K562 (cell line): Measurements from ENCODE around the gene USP48. TPM values are rescaled to one million over a fixed set of nuclear protein-coding genes. Genes with fewer than 3 reads are reported as not detected.

ENCODE experiments used
- GTF2E2 ChIP-seq: fragments of 200-800 bp; sonication (Bioruptor generic); IDR thresholded peaks from 2 replicates; pipeline ENCODE4 v1.6.1; 2016; ENCODE audit warnings: missing genetic modification characterization, missing compliant biosample characterization
- LARP7 ChIP-seq: fragments of 450-650 bp; IDR thresholded peaks from 2 replicates; pipeline ENCODE4 v1.6.1; 2016
- MTA1 ChIP-seq: fragments of 450-650 bp; IDR thresholded peaks from 2 replicates; pipeline ENCODE4 v1.6.1; 2017; ENCODE audit warnings: borderline replicate concordance
- NR2C1 ChIP-seq, 2 experiments: fragments of 450-650 bp; IDR thresholded peaks; 2 replicates each; pipeline ENCODE4 v1.6.1; 2017; ENCODE audit warnings: mild to moderate bottlenecking in 2 of 2, antibody characterized with exemption in 1 of 2, inconsistent platforms in 1 of 2, missing compliant biosample characterization in 1 of 2, missing genetic modification characterization in 1 of 2
- ZNF146 ChIP-seq: IDR thresholded peaks from one replicate; pipeline ENCODE4 v1.6.1; 2018; ENCODE audit warnings: missing compliant biosample characterization; ENCODE audit not compliant: unreplicated experiment
- ZNF24 ChIP-seq: fragments of 450-650 bp; IDR thresholded peaks from 2 replicates; pipeline ENCODE4 v1.6.1; 2016
- ZNF347 ChIP-seq: fragments of 450-650 bp; formaldehyde crosslinking; IDR thresholded peaks from 2 replicates; pipeline ENCODE4 v1.4.0; 2020; ENCODE audit warnings: low read depth, mild to moderate bottlenecking, moderate library complexity
- ZNF668 ChIP-seq: fragments of 250-450 bp; sonication (Bioruptor Pico); IDR thresholded peaks from 2 replicates; pipeline ENCODE4 v1.8.0; 2022; ENCODE audit warnings: mild to moderate bottlenecking, inconsistent platforms
- polyA plus RNA-seq, 8 experiments: library from polyadenylated mRNA; depleted of rRNA in 4 of 8; stranded (reverse) in 5 of 8; unstranded in 3 of 8; fragments of >200 nt; fragmentation: Nextera tagmentation in 2 of 8; fragmentation: Illumina TruSeq in 1 of 8; extraction: Ambion mirVana in 2 of 8; extraction: Trizol in 1 of 8; gene quantifications; 2 replicates each; pipeline versions ENCODE4 v1.2.1 to v1.2.3, GENCODE V29; 2011 to 2014; ENCODE audit warnings: inconsistent platforms in 1 of 8, missing spikeins in 1 of 8
- total RNA-seq, 7 experiments: library from RNA; depleted of rRNA in 6 of 7; stranded (reverse); fragments of >200 nt in 6 of 7; fragmentation: Illumina TruSeq in 2 of 7; extraction: Trizol in 2 of 7; gene quantifications; 2 replicates each; pipeline versions ENCODE4 v1.2.1 to v1.2.3, GENCODE V29; 2011 to 2021; ENCODE audit warnings: low replicate concordance in 1 of 7
- TF ChIP-seq, protein P1 (sequence below): conservative IDR thresholded peaks from 2 replicates; pipeline ENCODE4 v1.6.1; 2011; ENCODE audit warnings: low read depth, mild to moderate bottlenecking, low read length; ENCODE audit not compliant: control insufficient read depth
- TF ChIP-seq, protein P2 (sequence below): fragments of 250-450 bp; sonication (Bioruptor Pico); IDR thresholded peaks from 2 replicates; pipeline ENCODE4 v1.5.0; 2021
- TF ChIP-seq, protein P3 (sequence below): sonication (generic); formaldehyde crosslinking; IDR thresholded peaks from 2 replicates; pipeline ENCODE4 v1.8.1; 2022; ENCODE audit warnings: missing genetic modification reagents
- TF ChIP-seq, protein P4 (sequence below): fragments of 250-450 bp; sonication (Bioruptor Pico); IDR thresholded peaks from 2 replicates; pipeline ENCODE4 v1.4.0; 2020
- TF ChIP-seq, protein P5 (sequence below): IDR thresholded peaks from 3 replicates; pipeline ENCODE4 v1.6.1; 2011; ENCODE audit warnings: borderline replicate concordance, mild to moderate bottlenecking; ENCODE audit not compliant: insufficient read length, insufficient read depth
- TF ChIP-seq, protein P6 (sequence below): sonication (generic); formaldehyde crosslinking; IDR thresholded peaks from 2 replicates; pipeline ENCODE4 v1.8.0; 2022; ENCODE audit warnings: mild to moderate bottlenecking, low read depth, missing genetic modification reagents
- TF ChIP-seq, protein P7 (sequence below): fragments of 250-450 bp; sonication (Bioruptor Pico); IDR thresholded peaks from 2 replicates; pipeline ENCODE4 v1.8.0; 2021; ENCODE audit warnings: moderate library complexity, mild to moderate bottlenecking, inconsistent platforms

Gene USP48
- total and polyA plus RNA-seq, 9 of the 15 experiments (the other 6 are each of a cell fraction or from before 2014, with no cell fraction given): 23.3 to 123 (median 106) TPM

DNA sequence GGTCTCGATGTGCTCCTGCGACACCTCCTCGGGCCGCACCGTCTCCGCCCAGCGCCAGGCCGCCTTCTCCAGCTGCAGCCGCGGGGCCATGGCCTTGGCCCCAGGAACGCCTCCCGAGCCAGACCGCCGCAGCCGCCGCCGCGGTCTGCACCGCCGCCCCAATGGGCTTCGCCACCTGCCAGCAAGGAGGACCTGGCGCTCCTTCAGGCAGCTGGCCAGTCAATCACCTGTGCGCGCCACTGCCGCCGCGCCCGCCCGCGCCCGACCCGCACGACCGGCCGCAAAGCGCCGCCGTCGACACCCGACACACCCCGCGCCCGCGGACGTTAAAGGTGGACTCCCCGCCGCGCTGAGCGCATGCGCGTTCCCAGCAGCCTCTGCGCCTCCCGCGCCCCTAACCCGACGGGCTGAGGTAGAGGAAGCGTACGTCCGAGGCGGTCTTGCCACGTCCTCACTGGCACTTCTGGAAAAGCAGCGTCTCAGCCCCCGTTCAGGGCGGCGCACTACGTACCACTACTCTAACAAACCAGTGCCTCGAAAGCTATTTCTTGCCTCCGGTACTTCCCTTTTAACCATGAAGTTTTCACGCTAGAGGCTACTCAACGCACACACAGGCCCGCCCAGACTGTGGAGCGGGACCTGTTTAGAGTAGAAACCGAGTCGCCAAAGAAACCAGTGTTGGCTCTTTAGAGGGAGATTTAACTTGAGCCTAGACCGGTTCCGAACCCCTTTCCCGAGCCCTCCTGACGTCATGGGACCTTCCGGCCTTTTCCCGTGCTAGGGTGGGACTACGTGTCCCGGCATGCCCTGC is at the start of gene USP48 (continued):
- TF ChIP-seq, protein P1, sequence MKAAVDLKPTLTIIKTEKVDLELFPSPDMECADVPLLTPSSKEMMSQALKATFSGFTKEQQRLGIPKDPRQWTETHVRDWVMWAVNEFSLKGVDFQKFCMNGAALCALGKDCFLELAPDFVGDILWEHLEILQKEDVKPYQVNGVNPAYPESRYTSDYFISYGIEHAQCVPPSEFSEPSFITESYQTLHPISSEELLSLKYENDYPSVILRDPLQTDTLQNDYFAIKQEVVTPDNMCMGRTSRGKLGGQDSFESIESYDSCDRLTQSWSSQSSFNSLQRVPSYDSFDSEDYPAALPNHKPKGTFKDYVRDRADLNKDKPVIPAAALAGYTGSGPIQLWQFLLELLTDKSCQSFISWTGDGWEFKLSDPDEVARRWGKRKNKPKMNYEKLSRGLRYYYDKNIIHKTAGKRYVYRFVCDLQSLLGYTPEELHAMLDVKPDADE: 0 out of 2 replicates have a peak, but pooled peaks have one; percentile 17
- TF ChIP-seq NR2C1 (IDR thresholded peaks at IDR 0.05) (peak; percentile 85), NR2C1 (tag; IDR thresholded peaks at IDR 0.05) (no peak), LARP7 (0 out of 2 replicates have a peak, but pooled peaks have one; percentile 67), ZNF146 (CRISPR knock-in tag) (no peak), GTF2E2 (tag) (peak; percentile 96), MTA1 (peak; percentile 55), ZNF668 (no peak; the same call in 1 of the 2 replicates), ZNF24 (no peak; the same call in 1 of the 2 replicates), ZNF347 (CRISPR knock-in tag) (no peak)
- TF ChIP-seq, protein P2, sequence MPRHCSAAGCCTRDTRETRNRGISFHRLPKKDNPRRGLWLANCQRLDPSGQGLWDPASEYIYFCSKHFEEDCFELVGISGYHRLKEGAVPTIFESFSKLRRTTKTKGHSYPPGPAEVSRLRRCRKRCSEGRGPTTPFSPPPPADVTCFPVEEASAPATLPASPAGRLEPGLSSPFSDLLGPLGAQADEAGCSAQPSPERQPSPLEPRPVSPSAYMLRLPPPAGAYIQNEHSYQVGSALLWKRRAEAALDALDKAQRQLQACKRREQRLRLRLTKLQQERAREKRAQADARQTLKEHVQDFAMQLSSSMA (CRISPR knock-in tag): peak; percentile 84
- TF ChIP-seq, protein P3, sequence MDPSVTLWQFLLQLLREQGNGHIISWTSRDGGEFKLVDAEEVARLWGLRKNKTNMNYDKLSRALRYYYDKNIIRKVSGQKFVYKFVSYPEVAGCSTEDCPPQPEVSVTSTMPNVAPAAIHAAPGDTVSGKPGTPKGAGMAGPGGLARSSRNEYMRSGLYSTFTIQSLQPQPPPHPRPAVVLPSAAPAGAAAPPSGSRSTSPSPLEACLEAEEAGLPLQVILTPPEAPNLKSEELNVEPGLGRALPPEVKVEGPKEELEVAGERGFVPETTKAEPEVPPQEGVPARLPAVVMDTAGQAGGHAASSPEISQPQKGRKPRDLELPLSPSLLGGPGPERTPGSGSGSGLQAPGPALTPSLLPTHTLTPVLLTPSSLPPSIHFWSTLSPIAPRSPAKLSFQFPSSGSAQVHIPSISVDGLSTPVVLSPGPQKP: no peak
- TF ChIP-seq, protein P4, sequence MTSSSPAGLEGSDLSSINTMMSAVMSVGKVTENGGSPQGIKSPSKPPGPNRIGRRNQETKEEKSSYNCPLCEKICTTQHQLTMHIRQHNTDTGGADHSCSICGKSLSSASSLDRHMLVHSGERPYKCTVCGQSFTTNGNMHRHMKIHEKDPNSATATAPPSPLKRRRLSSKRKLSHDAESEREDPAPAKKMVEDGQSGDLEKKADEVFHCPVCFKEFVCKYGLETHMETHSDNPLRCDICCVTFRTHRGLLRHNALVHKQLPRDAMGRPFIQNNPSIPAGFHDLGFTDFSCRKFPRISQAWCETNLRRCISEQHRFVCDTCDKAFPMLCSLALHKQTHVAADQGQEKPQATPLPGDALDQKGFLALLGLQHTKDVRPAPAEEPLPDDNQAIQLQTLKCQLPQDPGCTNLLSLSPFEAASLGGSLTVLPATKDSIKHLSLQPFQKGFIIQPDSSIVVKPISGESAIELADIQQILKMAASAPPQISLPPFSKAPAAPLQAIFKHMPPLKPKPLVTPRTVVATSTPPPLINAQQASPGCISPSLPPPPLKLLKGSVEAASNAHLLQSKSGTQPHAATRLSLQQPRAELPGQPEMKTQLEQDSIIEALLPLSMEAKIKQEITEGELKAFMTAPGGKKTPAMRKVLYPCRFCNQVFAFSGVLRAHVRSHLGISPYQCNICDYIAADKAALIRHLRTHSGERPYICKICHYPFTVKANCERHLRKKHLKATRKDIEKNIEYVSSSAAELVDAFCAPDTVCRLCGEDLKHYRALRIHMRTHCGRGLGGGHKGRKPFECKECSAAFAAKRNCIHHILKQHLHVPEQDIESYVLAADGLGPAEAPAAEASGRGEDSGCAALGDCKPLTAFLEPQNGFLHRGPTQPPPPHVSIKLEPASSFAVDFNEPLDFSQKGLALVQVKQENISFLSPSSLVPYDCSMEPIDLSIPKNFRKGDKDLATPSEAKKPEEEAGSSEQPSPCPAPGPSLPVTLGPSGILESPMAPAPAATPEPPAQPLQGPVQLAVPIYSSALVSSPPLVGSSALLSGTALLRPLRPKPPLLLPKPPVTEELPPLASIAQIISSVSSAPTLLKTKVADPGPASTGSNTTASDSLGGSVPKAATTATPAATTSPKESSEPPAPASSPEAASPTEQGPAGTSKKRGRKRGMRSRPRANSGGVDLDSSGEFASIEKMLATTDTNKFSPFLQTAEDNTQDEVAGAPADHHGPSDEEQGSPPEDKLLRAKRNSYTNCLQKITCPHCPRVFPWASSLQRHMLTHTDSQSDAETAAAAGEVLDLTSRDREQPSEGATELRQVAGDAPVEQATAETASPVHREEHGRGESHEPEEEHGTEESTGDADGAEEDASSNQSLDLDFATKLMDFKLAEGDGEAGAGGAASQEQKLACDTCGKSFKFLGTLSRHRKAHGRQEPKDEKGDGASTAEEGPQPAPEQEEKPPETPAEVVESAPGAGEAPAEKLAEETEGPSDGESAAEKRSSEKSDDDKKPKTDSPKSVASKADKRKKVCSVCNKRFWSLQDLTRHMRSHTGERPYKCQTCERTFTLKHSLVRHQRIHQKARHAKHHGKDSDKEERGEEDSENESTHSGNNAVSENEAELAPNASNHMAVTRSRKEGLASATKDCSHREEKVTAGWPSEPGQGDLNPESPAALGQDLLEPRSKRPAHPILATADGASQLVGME (CRISPR knock-in tag): peak; percentile 48; the same call in 1 of the 2 replicates
- TF ChIP-seq, protein P5, sequence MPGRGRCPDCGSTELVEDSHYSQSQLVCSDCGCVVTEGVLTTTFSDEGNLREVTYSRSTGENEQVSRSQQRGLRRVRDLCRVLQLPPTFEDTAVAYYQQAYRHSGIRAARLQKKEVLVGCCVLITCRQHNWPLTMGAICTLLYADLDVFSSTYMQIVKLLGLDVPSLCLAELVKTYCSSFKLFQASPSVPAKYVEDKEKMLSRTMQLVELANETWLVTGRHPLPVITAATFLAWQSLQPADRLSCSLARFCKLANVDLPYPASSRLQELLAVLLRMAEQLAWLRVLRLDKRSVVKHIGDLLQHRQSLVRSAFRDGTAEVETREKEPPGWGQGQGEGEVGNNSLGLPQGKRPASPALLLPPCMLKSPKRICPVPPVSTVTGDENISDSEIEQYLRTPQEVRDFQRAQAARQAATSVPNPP: no peak
- TF ChIP-seq, protein P6, sequence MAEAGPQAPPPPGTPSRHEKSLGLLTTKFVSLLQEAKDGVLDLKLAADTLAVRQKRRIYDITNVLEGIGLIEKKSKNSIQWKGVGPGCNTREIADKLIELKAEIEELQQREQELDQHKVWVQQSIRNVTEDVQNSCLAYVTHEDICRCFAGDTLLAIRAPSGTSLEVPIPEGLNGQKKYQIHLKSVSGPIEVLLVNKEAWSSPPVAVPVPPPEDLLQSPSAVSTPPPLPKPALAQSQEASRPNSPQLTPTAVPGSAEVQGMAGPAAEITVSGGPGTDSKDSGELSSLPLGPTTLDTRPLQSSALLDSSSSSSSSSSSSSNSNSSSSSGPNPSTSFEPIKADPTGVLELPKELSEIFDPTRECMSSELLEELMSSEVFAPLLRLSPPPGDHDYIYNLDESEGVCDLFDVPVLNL (CRISPR knock-in tag): no peak; the same call in 1 of the 2 replicates
- TF ChIP-seq, protein P7, sequence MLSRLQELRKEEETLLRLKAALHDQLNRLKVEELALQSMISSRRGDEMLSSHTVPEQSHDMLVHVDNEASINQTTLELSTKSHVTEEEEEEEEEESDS (CRISPR knock-in tag): no peak
